Colonic mucosa (tissue), 4 donors: ENCODE data around the gene CDH26. TPM values are rescaled to one million over a fixed set of nuclear protein-coding genes. Genes with fewer than 3 reads are reported as not detected.

Experiments used
- DNase-seq: peaks from one replicate; pipeline ENCODE4 v3.0.0-alpha.2; 2020
- H3K27ac ChIP-seq: fragments of 200-600 bp; one replicate; pipeline ENCODE4 v1.8.0; 2021
- H3K27me3 ChIP-seq: fragments of 200-600 bp; one replicate; pipeline ENCODE4 v1.8.0; 2021
- H3K36me3 ChIP-seq: fragments of 200-600 bp; one replicate; pipeline ENCODE4 v1.8.0; 2021
- H3K4me1 ChIP-seq: fragments of 200-600 bp; one replicate; pipeline ENCODE4 v1.8.0; 2021; ENCODE audit warnings: mild to moderate bottlenecking
- H3K4me3 ChIP-seq: fragments of 200-600 bp; one replicate; pipeline ENCODE4 v1.8.0; 2021
- H3K9ac ChIP-seq, 2 donors: one replicate each; pipeline ENCODE4 v1.7.0; 2013; ENCODE audit warnings: control low read depth in 2 of 2, low read depth in 2 of 2, low read length in 2 of 2
- H3K9me3 ChIP-seq: fragments of 200-600 bp; one replicate; pipeline ENCODE4 v1.8.0; 2021
- CTCF ChIP-seq: fragments of 200-600 bp; IDR thresholded peaks from one replicate; pipeline ENCODE4 v1.8.0; 2022; ENCODE audit warnings: antibody characterized with exemption, mild to moderate bottlenecking
- intact Hi-C: fragments of 100-400 bp; cut with DNase I; formaldehyde crosslinking; loops from one replicate; pipeline ENCODE4 v1.14.1; 2022
- total RNA-seq, 2 donors: library from RNA; stranded (reverse); fragmentation: NEBNext Ultra II Directional in 1 of 2; extraction: Animal tissue kit (Norgen Biotek cat#: 25700) in 1 of 2; gene quantifications; one replicate each; pipeline ENCODE4 v1.2.1, GENCODE V29; 2021
- donor health status: healthy.
- donor health status: DM: no; HTN: no; CAD: no.
- donor health status: DM: no; HTN: no; CAD: no.

CDH26 gene
- total RNA-seq, 2 donors from 2014 or later, result 0.27 to 0.45 TPM

- Histone ChIP-seq H3K9me3 (no peaks in the 10 kb centered on the region), H3K4me1 (peaks cover 8% of the 10 kb centered on the region), H3K36me3 (no peaks in the 10 kb centered on the region), H3K4me3 (no peak overlapping the region), H3K27me3 (no peaks in the 10 kb centered on the region), H3K9ac (no peak overlapping the region), H3K27ac (no peak overlapping the region)
- peak; percentile 23 for DNase-seq
- no peak for TF ChIP-seq CTCF
- intact Hi-C loops, result no loop called here
Observed at GRCh38 chr20:59938696-59939051, 19.5 kb upstream of the CDH26 start.

DNA sequence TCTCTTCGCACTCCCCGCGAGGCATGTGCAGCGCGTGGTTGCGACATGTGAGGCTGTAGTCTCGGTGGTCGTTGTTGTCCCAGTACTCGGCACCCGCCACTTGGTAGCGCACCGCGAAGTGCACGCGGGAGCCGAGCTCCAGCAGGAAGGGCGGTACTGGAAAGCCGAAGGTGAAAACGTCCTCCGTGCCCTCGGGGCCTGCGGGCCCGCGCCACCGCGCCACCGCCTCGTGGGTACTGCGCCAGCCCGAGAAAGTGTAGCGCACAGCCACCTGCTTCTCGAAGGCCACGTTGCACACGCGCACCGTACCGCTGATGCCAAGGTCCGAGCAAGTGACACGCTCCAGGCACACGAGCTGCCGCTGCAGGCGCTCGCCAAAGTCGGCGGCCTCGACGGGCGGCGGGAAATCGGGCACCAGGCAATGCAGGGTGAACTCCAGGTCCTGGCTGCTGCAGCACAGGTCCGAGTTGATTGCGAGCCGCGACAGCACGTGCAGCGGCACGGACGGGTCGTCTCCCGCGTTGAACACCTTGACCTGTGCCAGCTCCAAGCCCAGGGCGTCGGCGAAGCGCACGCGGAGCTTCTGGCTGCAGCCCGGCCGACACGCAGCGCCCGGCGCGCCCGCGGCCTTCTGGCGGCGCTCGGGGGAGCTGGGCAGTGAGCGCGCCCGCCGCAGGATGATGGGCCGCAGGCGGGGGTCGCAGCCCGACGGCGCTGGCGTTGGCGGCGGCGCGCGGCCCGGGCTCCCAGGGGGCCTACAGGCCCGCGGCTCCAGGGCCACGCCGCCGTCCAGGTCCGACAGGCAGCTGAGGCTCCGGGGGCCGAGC, 19.0 kb upstream of the CDH26 start:
- TF ChIP-seq CTCF, result no peak
- intact Hi-C loops, result no loop called here
- Histone ChIP-seq H3K36me3 (no peaks in the 10 kb centered on the region), H3K9ac (peak overlapping the region; percentile 86 to 92), H3K27me3 (no peaks in the 10 kb centered on the region), H3K4me1 (peaks cover 8% of the 10 kb centered on the region), H3K9me3 (no peaks in the 10 kb centered on the region), H3K4me3 (peak overlapping the region; percentile 73), H3K27ac (peak overlapping the region; percentile 98)
- DNase-seq, result peak; percentile 25

- peak overlapping the region; percentile 86 to 92 for H3K9ac ChIP-seq
- H3K4me3 ChIP-seq, result peak overlapping the region; percentile 73
- intact Hi-C loops, result no loop called here
- no peaks in the 10 kb centered on the region for H3K9me3 ChIP-seq
- H3K4me1 ChIP-seq, result peaks cover 8% of the 10 kb centered on the region
- no peak for DNase-seq
- TF ChIP-seq CTCF, result no peak
- H3K36me3 ChIP-seq, result no peaks in the 10 kb centered on the region
- H3K27ac ChIP-seq, result peak overlapping the region; percentile 98
- H3K27me3 ChIP-seq, result no peaks in the 10 kb centered on the region
Observed at GRCh38 chr20:59939879-59940128, 18.4 kb upstream of the CDH26 start.

DNA sequence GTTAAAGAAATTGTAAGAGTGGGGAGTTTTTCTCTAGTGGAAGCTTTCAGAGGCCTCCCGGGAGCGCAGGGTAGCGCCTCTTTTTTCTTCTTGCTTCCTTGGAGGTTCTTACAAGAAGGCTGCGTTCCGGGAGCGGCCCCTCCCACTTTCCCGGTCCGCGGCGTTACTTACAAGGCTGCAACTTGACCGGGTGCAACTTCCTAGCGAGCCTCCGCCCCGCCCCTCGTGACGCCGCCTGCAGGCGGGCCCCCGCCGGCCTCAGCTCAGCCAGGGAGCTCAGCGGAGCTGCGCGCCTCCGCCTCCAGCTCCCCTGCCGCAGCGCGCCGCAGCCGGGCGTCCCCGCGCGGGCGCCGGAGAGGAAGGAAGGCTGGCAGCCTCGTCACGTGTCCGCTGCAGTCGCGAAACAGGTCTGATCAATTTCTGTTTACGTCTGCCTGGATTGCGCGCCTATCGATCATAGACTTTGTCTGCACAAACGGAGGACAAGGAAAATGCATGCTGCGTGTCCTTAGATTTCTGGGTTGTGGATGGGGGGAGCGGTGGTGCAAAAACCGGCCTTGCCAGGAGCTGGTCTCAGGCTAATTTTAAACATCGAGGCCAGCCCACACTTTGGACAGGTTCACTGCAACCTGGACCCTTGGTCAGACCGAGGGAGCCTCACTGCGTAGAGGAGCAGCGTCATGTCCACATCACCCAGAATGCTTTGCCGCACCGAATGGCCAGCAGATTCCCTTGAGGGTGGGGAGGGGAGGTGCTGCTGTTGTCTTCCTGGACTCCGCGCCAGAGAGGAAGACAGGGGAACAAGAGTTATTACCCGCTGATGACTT, 17.9 kb upstream of the CDH26 start, which contains the start of the genes FAM217B and PPP1R3D:
Gene FAM217B, plus strand, starts transcription at position 261 of the 827 bp plus-strand sequence. CDS start 3,555 bp downstream, outside the sequence.
Gene PPP1R3D, minus strand, starts transcription at position 177 of the 827 bp plus-strand sequence. CDS start 374 bp downstream, outside the sequence.
- Histone ChIP-seq H3K27me3 (no peaks in the 10 kb centered on the region), H3K9me3 (no peaks in the 10 kb centered on the region), H3K9ac (peak within 1 kb of the TSS; percentile 86 to 92), H3K4me3 (peak within 1 kb of the TSS; percentile 73), H3K27ac (peak within 1 kb of the TSS; percentile 98), H3K4me1 (peaks cover 8% of the 10 kb centered on the region), H3K36me3 (no peaks in the 10 kb centered on the region)
- no peak for TF ChIP-seq CTCF
- DNase-seq, result peak; percentile 98
- intact Hi-C loops, result no loop called here

- Histone ChIP-seq H3K9me3 (no peaks in the 10 kb centered on the region), H3K27me3 (no peaks in the 10 kb centered on the region), H3K27ac (peak overlapping the region; percentile 98), H3K36me3 (no peaks in the 10 kb centered on the region), H3K9ac (peak overlapping the region; percentile 78 to 86), H3K4me3 (peak overlapping the region; percentile 73), H3K4me1 (peaks cover 8% of the 10 kb centered on the region)
- DNase-seq, result no peak
- intact Hi-C loops, result no loop called here
- no peak for TF ChIP-seq CTCF
Observed at GRCh38 chr20:59940956-59941294, 17.3 kb upstream of the CDH26 start.
